ENCODE results near the gene ZNF311. TPM values are rescaled to one million over a fixed set of nuclear protein-coding genes. Genes with fewer than 3 reads are reported as not detected.

The ZNF311 gene
- total and polyA plus RNA-seq, 2 of the 13 experiments (the other 11 are each of a cell fraction or from before 2014, with no cell fraction given), result not detected

DNA sequence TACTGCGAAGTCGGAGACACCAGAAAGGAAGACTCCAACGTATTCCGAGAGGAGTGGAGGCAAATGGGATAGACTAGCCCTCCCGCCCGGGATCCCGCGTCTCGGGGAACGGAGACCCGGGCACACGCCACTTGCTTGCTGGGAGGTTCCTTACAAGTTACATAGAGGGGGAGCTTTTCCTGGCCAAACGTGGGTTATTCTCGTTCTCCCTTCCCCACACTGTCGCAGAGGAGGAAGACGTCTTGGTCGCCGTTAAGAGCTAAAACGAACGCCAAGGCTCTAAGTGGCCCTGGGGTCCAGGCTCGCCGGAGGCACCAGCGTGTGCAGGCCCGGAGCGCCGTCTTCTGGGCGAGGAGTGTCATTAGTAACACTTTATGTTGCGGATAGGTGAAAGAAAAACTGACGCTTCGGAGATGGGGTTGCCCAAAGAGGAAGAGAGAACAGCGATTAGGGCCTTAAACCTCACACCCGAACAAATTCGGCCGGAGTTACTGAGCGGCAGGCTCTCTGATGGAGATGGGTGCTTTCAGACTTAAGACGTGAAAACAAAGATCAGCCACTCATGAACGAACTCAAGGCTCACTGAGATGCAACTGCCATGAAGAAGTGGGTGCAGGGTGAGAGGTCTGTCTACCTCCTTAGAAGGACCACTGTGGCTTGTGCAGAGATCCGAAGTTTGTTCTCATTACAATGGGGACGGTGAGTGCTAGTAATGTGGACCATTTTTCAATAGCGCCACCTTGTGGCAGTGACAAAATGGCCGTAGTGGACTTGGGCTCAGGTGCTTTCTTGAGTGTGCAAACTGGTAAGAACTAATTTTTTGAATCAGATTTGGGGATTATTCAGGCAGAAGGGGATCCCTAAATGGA lies 11.7 kb upstream of the ZNF311 start (continued):
- TF ChIP-seq, protein P1, sequence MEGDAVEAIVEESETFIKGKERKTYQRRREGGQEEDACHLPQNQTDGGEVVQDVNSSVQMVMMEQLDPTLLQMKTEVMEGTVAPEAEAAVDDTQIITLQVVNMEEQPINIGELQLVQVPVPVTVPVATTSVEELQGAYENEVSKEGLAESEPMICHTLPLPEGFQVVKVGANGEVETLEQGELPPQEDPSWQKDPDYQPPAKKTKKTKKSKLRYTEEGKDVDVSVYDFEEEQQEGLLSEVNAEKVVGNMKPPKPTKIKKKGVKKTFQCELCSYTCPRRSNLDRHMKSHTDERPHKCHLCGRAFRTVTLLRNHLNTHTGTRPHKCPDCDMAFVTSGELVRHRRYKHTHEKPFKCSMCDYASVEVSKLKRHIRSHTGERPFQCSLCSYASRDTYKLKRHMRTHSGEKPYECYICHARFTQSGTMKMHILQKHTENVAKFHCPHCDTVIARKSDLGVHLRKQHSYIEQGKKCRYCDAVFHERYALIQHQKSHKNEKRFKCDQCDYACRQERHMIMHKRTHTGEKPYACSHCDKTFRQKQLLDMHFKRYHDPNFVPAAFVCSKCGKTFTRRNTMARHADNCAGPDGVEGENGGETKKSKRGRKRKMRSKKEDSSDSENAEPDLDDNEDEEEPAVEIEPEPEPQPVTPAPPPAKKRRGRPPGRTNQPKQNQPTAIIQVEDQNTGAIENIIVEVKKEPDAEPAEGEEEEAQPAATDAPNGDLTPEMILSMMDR (CRISPR knock-in tag; IDR thresholded peaks at IDR 0.05), result peak; percentile 82
- TF ChIP-seq HMG20A (CRISPR knock-in tag; IDR thresholded peaks at IDR 0.05; ENCODE audit: borderline replicate concordance), result no peak
- no peak for TF ChIP-seq ZNF577 (CRISPR knock-in tag; IDR thresholded peaks at IDR 0.05; ENCODE audit: borderline replicate concordance, low read depth)
- TF ChIP-seq BATF2 (CRISPR knock-in tag; IDR thresholded peaks at IDR 0.05), result no peak
- TF ChIP-seq HOMEZ (CRISPR knock-in tag; IDR thresholded peaks at IDR 0.05; ENCODE audit: low read depth), result peak; percentile 74
- TF ChIP-seq RORA (CRISPR knock-in tag; IDR thresholded peaks at IDR 0.05), result no peak
- no peak for TF ChIP-seq AHR (CRISPR knock-in tag; IDR thresholded peaks at IDR 0.05)
- TF ChIP-seq PLRG1 (conservative IDR thresholded peaks at IDR 0.05), result no peak
- TF ChIP-seq, protein P2, sequence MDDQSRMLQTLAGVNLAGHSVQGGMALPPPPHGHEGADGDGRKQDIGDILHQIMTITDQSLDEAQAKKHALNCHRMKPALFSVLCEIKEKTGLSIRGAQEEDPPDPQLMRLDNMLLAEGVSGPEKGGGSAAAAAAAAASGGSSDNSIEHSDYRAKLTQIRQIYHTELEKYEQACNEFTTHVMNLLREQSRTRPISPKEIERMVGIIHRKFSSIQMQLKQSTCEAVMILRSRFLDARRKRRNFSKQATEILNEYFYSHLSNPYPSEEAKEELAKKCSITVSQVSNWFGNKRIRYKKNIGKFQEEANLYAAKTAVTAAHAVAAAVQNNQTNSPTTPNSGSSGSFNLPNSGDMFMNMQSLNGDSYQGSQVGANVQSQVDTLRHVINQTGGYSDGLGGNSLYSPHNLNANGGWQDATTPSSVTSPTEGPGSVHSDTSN (CRISPR knock-in tag; IDR thresholded peaks at IDR 0.05; ENCODE audit: borderline replicate concordance), result no peak
- TF ChIP-seq, protein P3, sequence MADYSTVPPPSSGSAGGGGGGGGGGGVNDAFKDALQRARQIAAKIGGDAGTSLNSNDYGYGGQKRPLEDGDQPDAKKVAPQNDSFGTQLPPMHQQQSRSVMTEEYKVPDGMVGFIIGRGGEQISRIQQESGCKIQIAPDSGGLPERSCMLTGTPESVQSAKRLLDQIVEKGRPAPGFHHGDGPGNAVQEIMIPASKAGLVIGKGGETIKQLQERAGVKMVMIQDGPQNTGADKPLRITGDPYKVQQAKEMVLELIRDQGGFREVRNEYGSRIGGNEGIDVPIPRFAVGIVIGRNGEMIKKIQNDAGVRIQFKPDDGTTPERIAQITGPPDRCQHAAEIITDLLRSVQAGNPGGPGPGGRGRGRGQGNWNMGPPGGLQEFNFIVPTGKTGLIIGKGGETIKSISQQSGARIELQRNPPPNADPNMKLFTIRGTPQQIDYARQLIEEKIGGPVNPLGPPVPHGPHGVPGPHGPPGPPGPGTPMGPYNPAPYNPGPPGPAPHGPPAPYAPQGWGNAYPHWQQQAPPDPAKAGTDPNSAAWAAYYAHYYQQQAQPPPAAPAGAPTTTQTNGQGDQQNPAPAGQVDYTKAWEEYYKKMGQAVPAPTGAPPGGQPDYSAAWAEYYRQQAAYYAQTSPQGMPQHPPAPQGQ (CRISPR knock-in tag; IDR thresholded peaks at IDR 0.05; ENCODE audit: borderline replicate concordance), result 0 out of 2 replicates have a peak, but pooled peaks have one; percentile 26
- TF ChIP-seq, protein P4, sequence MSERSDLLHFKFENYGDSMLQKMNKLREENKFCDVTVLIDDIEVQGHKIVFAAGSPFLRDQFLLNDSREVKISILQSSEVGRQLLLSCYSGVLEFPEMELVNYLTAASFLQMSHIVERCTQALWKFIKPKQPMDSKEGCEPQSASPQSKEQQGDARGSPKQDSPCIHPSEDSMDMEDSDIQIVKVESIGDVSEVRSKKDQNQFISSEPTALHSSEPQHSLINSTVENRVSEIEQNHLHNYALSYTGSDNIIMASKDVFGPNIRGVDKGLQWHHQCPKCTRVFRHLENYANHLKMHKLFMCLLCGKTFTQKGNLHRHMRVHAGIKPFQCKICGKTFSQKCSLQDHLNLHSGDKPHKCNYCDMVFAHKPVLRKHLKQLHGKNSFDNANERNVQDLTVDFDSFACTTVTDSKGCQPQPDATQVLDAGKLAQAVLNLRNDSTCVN (CRISPR knock-in tag; IDR thresholded peaks at IDR 0.05; ENCODE audit: borderline replicate concordance), result no peak
- TF ChIP-seq SALL1 (CRISPR knock-in tag; IDR thresholded peaks at IDR 0.05), result peak; percentile 61; the same call in 1 of the 2 replicates
- TF ChIP-seq, protein P5, sequence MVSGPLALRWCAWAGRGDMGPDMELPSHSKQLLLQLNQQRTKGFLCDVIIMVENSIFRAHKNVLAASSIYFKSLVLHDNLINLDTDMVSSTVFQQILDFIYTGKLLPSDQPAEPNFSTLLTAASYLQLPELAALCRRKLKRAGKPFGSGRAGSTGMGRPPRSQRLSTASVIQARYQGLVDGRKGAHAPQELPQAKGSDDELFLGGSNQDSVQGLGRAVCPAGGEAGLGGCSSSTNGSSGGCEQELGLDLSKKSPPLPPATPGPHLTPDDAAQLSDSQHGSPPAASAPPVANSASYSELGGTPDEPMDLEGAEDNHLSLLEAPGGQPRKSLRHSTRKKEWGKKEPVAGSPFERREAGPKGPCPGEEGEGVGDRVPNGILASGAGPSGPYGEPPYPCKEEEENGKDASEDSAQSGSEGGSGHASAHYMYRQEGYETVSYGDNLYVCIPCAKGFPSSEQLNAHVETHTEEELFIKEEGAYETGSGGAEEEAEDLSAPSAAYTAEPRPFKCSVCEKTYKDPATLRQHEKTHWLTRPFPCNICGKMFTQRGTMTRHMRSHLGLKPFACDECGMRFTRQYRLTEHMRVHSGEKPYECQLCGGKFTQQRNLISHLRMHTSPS (CRISPR knock-in tag; IDR thresholded peaks at IDR 0.05; ENCODE audit: low read depth), result no peak
